Measurements from ENCODE around the gene SARS1. TPM values are rescaled to one million over a fixed set of nuclear protein-coding genes. Genes with fewer than 3 reads are reported as not detected.

Gene SARS1
- total and polyA plus RNA-seq, 2 of the 13 experiments (the other 11 are each of a cell fraction or from before 2014, with no cell fraction given): 103 to 134 TPM

DNA sequence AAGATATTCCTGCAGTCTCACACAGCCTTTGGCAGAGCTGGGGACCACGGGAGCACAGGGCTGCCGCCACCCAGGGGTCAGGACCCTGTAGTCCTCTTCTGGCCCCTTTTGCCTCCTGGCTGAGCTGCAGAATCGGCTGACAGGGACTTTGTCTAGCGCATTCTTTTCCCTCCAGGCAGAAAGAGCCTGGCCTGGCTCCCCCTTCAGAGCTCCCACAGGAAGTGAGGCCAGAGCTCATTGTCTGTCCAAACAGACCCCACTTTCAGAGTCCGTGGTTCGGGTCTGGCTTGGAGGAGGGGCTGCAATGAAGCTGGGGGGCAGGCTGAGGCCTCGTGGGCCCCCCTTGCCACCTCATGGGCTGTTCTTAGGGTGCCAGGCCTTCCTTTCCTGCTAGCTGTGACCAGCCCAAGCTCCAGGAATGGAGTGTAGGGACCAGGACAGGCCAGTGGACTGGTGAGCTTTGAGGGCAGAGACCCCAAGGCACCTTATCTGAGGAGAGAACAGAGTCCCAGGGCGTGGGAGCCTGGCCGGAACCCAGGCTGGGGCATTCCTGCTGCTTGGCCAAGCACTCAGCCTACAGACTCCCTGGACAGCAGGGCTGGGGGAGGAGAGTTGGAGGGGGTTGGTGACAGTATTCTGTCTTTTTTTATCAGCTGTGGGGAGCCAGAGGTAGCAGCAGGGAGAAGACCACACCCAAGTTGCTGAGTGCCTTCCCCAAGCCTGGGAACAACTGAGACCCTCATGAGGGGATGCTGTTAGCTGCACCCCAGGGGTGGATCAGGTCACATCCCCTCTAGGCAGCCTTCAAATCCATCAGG lies 40.3 kb downstream of the SARS1 start (continued):
- TF ChIP-seq ZFP91 (CRISPR knock-in tag; IDR thresholded peaks at IDR 0.05; ENCODE audit: borderline replicate concordance): peak; percentile 65; the same call in 1 of the 2 replicates
- peak; percentile 36; the same call in 1 of the 2 replicates for TF ChIP-seq ELF1 (CRISPR knock-in tag; IDR thresholded peaks at IDR 0.05)
- TF ChIP-seq ZBTB7A (CRISPR knock-in tag; IDR thresholded peaks at IDR 0.05): peak; percentile 40; the same call in 1 of the 2 replicates
- TF ChIP-seq HMGXB4 (CRISPR knock-in tag; IDR thresholded peaks at IDR 0.05; ENCODE audit: borderline replicate concordance in 1 of 2, low read depth in 1 of 2): 0 out of 4 replicates have a peak, but pooled peaks of 1 of the 2 experiments have one; percentile 43
- no peak for TF ChIP-seq MAZ (IDR thresholded peaks at IDR 0.05; ENCODE audit: borderline replicate concordance, low read depth, low read length)
- TF ChIP-seq MAZ (CRISPR knock-in tag; IDR thresholded peaks at IDR 0.05; ENCODE audit: low read depth): 0 out of 2 replicates have a peak, but pooled peaks have one; percentile 24
- TF ChIP-seq HMG20A (CRISPR knock-in tag; IDR thresholded peaks at IDR 0.05; ENCODE audit: borderline replicate concordance): no peak
- no peak for TF ChIP-seq ZNF501 (CRISPR knock-in tag; IDR thresholded peaks at IDR 0.05)
- TF ChIP-seq MNT (IDR thresholded peaks at IDR 0.05): 0 out of 2 replicates have a peak, but pooled peaks have one; percentile 6
- TF ChIP-seq HDAC1 (CRISPR knock-in tag; IDR thresholded peaks at IDR 0.05): peak; percentile 57
- peak; percentile 26; the same call in 1 of the 2 replicates for TF ChIP-seq ZNF430 (CRISPR knock-in tag; IDR thresholded peaks at IDR 0.05)
- TF ChIP-seq, protein P1, sequence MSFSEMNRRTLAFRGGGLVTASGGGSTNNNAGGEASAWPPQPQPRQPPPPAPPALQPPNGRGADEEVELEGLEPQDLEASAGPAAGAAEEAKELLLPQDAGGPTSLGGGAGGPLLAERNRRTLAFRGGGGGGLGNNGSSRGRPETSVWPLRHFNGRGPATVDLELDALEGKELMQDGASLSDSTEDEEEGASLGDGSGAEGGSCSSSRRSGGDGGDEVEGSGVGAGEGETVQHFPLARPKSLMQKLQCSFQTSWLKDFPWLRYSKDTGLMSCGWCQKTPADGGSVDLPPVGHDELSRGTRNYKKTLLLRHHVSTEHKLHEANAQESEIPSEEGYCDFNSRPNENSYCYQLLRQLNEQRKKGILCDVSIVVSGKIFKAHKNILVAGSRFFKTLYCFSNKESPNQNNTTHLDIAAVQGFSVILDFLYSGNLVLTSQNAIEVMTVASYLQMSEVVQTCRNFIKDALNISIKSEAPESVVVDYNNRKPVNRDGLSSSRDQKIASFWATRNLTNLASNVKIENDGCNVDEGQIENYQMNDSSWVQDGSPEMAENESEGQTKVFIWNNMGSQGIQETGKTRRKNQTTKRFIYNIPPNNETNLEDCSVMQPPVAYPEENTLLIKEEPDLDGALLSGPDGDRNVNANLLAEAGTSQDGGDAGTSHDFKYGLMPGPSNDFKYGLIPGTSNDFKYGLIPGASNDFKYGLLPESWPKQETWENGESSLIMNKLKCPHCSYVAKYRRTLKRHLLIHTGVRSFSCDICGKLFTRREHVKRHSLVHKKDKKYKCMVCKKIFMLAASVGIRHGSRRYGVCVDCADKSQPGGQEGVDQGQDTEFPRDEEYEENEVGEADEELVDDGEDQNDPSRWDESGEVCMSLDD (CRISPR knock-in tag; IDR thresholded peaks at IDR 0.05; ENCODE audit: borderline replicate concordance): 0 out of 2 replicates have a peak, but pooled peaks have one; percentile 75
- TF ChIP-seq KLF16 (CRISPR knock-in tag; IDR thresholded peaks at IDR 0.05): 0 out of 4 replicates have a peak, but pooled peaks of 1 of the 2 experiments have one; percentile 21
- TF ChIP-seq ZNF777 (CRISPR knock-in tag; IDR thresholded peaks at IDR 0.05): 0 out of 2 replicates have a peak, but pooled peaks have one; percentile 18

Measured in HepG2 (cell line).